Endothelial cell of umbilical vein (primary cell): ENCODE results near the gene KLHDC4. TPM values are rescaled to one million over a fixed set of nuclear protein-coding genes. Genes with fewer than 3 reads are reported as not detected.

ENCODE experiments used
- BruUV-seq: library from RNA; stranded (reverse); fragments of 400-500 nt; replicated peaks from 2 replicates; lab custom pipeline; 2021; lab: Mats Ljungman, UMichigan
- CTCF ChIA-PET: fragments of 300-600, 350-600 bp; sonication (Branson Sonifier 250); formaldehyde crosslinking; loops from one replicate; lab custom pipeline; 2021; ENCODE audit warnings: antibody characterized with exemption, inconsistent platforms; lab: Charles Lee
- POLR2A ChIA-PET: fragments of 300-600, 350-600 bp; sonication (Branson Sonifier 250); formaldehyde crosslinking; loops from one replicate; lab custom pipeline; 2021; ENCODE audit warnings: antibody characterized with exemption, inconsistent platforms; lab: Charles Lee
- DNase-seq: peaks from one replicate; pipeline ENCODE4 v3.0.0-alpha.2; 2011; ENCODE audit warnings: low read depth, low spot score
- FAIRE-seq: peaks from 2 replicates; lab custom pipeline; 2011; peaks lifted over from hg19 to GRCh38; lab: Jason Lieb, UNC
- H2AFZ ChIP-seq: 2 replicates; pipeline ENCODE4 v1.6.0; 2012; ENCODE audit warnings: low read depth, low read length, control low read depth, inconsistent platforms
- H3K27ac ChIP-seq: 2 replicates; pipeline ENCODE4 v1.5.1; 2011; ENCODE audit warnings: low read depth, mild to moderate bottlenecking, control low read depth, low read length, moderate library complexity; ENCODE audit not compliant: insufficient read depth
- H3K27me3 ChIP-seq, 2 experiments: 2 replicates each; pipeline versions ENCODE4 v1.6.0 to v1.6.1; 2011; ENCODE audit warnings: low read length in 2 of 2, mixed read lengths in 1 of 2; ENCODE audit not compliant: control insufficient read depth in 2 of 2, insufficient read depth in 2 of 2
- H3K36me3 ChIP-seq, 2 experiments: 2 replicates in 1 of 2; 3 replicates in 1 of 2; pipeline ENCODE4 v1.5.1; 2011; ENCODE audit warnings: low read length in 2 of 2, mild to moderate bottlenecking in 1 of 2, moderate library complexity in 1 of 2; ENCODE audit not compliant: control insufficient read depth in 2 of 2, insufficient read depth in 2 of 2; ENCODE audit errors: extremely low read depth in 1 of 2
- H3K4me1 ChIP-seq: 3 replicates; pipeline ENCODE4 v1.5.1; 2011; ENCODE audit warnings: mild to moderate bottlenecking, low read length; ENCODE audit not compliant: control insufficient read depth, insufficient read depth; ENCODE audit errors: extremely low read depth
- H3K4me2 ChIP-seq: 2 replicates; pipeline ENCODE4 v1.6.1; 2011; ENCODE audit warnings: low read length, control low read depth, mixed read lengths; ENCODE audit not compliant: insufficient read depth
- H3K4me3 ChIP-seq, 3 experiments: fragments of 200-600 bp in 1 of 3; sonication (generic), shearing (Covaris generic) in 1 of 3; replicated peaks in 1 of 3; 2 replicates each; pipeline ENCODE4 v1.5.1; 2011 to 2016; ENCODE audit warnings: control low read depth in 3 of 3, low read length in 3 of 3, mild to moderate bottlenecking in 2 of 3, inconsistent platforms in 1 of 3, low read depth in 1 of 3, moderate library complexity in 1 of 3; ENCODE audit not compliant: insufficient read depth in 1 of 3
- H3K79me2 ChIP-seq: 2 replicates; pipeline ENCODE4 v1.6.0; 2012; ENCODE audit warnings: low read length, inconsistent platforms; ENCODE audit not compliant: control insufficient read depth, insufficient read depth
- H3K9ac ChIP-seq: replicated peaks from 2 replicates; pipeline ENCODE3; 2011; ENCODE audit warnings: low read length, control low read depth; ENCODE audit not compliant: insufficient read depth; ENCODE audit errors: extremely low read depth
- H3K9me1 ChIP-seq: replicated peaks from 3 replicates; pipeline ENCODE4 v1.6.0; 2011; ENCODE audit warnings: mild to moderate bottlenecking, low read length; ENCODE audit not compliant: control insufficient read depth, insufficient read depth; ENCODE audit errors: extremely low read depth
- H3K9me3 ChIP-seq: replicated peaks from 2 replicates; pipeline ENCODE4 v1.5.1; 2012; ENCODE audit warnings: low read length, inconsistent platforms; ENCODE audit not compliant: control insufficient read depth, insufficient read depth
- H4K20me1 ChIP-seq: replicated peaks from 2 replicates; pipeline ENCODE3; 2011; ENCODE audit warnings: mild to moderate bottlenecking, low read length; ENCODE audit not compliant: control insufficient read depth, insufficient read depth; ENCODE audit errors: extremely low read depth
- CTCF ChIP-seq, 2 donors: IDR thresholded peaks; 1 replicate in 1 of 2; 2 replicates in 1 of 2; pipeline ENCODE4 v1.5.1; 2011; ENCODE audit warnings: low read length in 2 of 2, mild to moderate bottlenecking in 2 of 2, moderate library complexity in 2 of 2, control low read depth in 1 of 2, inconsistent platforms in 1 of 2, low read depth in 1 of 2; ENCODE audit not compliant: insufficient read depth in 1 of 2; ENCODE audit errors: extremely low read depth in 1 of 2
- EZH2 ChIP-seq: IDR thresholded peaks from 2 replicates; pipeline ENCODE4 v1.6.1; 2012; ENCODE audit warnings: borderline replicate concordance, low read depth, mild to moderate bottlenecking, moderate library complexity, low read length, inconsistent platforms; ENCODE audit not compliant: severe bottlenecking
- FOS ChIP-seq: IDR thresholded peaks from 2 replicates; pipeline ENCODE4 v1.6.1; 2011; ENCODE audit warnings: mild to moderate bottlenecking, low read length, moderate library complexity, borderline replicate concordance; ENCODE audit not compliant: insufficient read depth
- GATA2 ChIP-seq: IDR thresholded peaks from 2 replicates; pipeline ENCODE4 v1.7.0; 2011; ENCODE audit warnings: low read depth, mild to moderate bottlenecking, moderate library complexity, mixed read lengths, low read length; ENCODE audit not compliant: insufficient read length, insufficient read depth
- JUN ChIP-seq: IDR thresholded peaks from 2 replicates; pipeline ENCODE4 v1.6.1; 2011; ENCODE audit warnings: borderline replicate concordance, low read depth; ENCODE audit not compliant: insufficient read length, insufficient read depth
- MAX ChIP-seq: IDR thresholded peaks from 2 replicates; pipeline ENCODE4 v1.6.1; 2011; ENCODE audit not compliant: insufficient read depth, insufficient read length
- MYC ChIP-seq: IDR thresholded peaks from one replicate; pipeline ENCODE4 v1.6.1; 2011; ENCODE audit warnings: mild to moderate bottlenecking, low read depth, low read length
- POLR2A ChIP-seq: IDR thresholded peaks from 2 replicates; pipeline ENCODE4 v1.6.1; 2012; ENCODE audit warnings: low read depth, mild to moderate bottlenecking, control low read depth, low read length
- POLR2AphosphoS5 ChIP-seq: IDR thresholded peaks from 2 replicates; pipeline ENCODE4 v1.6.1; 2012; ENCODE audit warnings: low read depth, mild to moderate bottlenecking, control low read depth, low read length, moderate library complexity; ENCODE audit not compliant: insufficient read depth
- dilution Hi-C: fragments of 300-500 bp; cut with MboI; formaldehyde crosslinking; loops from one replicate; pipeline ENCODE4 v1.15.0; 2019; ENCODE audit warnings: low sequenced_read_pairs; ENCODE audit not compliant: extremely low pct_ligation_motif_present
- intact Hi-C: fragments of 100-400 bp; cut with micrococcal nuclease; formaldehyde crosslinking; loops from one replicate; pipeline ENCODE4 v1.10.0; 2022
- polyA plus RNA-seq, 4 experiments: library from polyadenylated mRNA; depleted of rRNA in 3 of 4; stranded (reverse) in 3 of 4; unstranded in 1 of 4; fragments of >200 nt; gene quantifications; 2 replicates each; pipeline versions ENCODE4 v1.2.1 to v1.2.3, GENCODE V29; 2011 to 2012; ENCODE audit warnings: missing spikeins in 1 of 4
- total RNA-seq: library from RNA; stranded (reverse); gene quantifications from 2 replicates; pipeline ENCODE4 v1.2.3, GENCODE V29; 2021

The KLHDC4 gene
- total and polyA plus RNA-seq, 2 donors (not counting 3 experiments of a cell fraction or from before 2014, with no cell fraction given), result 24.7 to 46.2 TPM

- Histone ChIP-seq H3K27ac (no peak overlapping the region), H3K9ac (no peak overlapping the region), H2AFZ (no peak overlapping the region), H3K4me2 (no peak overlapping the region), H3K27me3 (no peaks in the 10 kb centered on the region), H3K36me3 (no peaks in the 10 kb centered on the region), H3K4me3 (no peak overlapping the region), H3K79me2 (no peaks in the 10 kb centered on the region), H3K4me1 (peaks cover 6% of the 10 kb centered on the region), H3K9me1 (no peaks in the 10 kb centered on the region), H3K9me3 (no peaks in the 10 kb centered on the region), H4K20me1 (no peaks in the 10 kb centered on the region)
- POLR2A ChIA-PET, result interaction anchor here (0.7 kb wide), 1 partner anchor 496 kb away, joined by 4 read pairs; no protein-coding TSS in a partner anchor
- FAIRE-seq (no peak), DNase-seq (no peak)
- no TSS peak for BruUV-seq
- intact Hi-C loops (no loop called here), dilution Hi-C loops (no loop called here)
- TF ChIP-seq FOS (no peak), MYC (no peak), EZH2 (no peak), MAX (no peak), GATA2 (no peak), CTCF (IDR thresholded peaks at IDR 0.05; ENCODE audit: extremely low read depth in 1 of 2, insufficient read depth in 1 of 2, low read depth in 1 of 2, low read length in 2 of 2) (no peak), POLR2AphosphoS5 (no peak), POLR2A (no peak), JUN (no peak)
- CTCF ChIA-PET, result interaction anchor here (1.7 kb wide), 1 partner anchor 8 kb away, joined by 5 read pairs; no protein-coding TSS in a partner anchor
Measured at GRCh38 chr16:87802670-87803069, 36.9 kb upstream of the KLHDC4 start.
